ENCODE results near the gene ARMH4.

GRCh38 chr14:58109744-58110143, 42.3 kb downstream of the ARMH4 start:
- TF ChIP-seq POLR2AphosphoS5 (IDR thresholded peaks at IDR 0.05; ENCODE audit: low read depth, low read length) (no peak), POLR2A (IDR thresholded peaks at IDR 0.05; ENCODE audit: low read depth, low read length) (no peak)
